Thyroid gland (tissue), 4 donors: Measurements from ENCODE around the gene CAP1. TPM values are rescaled to one million over a fixed set of nuclear protein-coding genes. Genes with fewer than 3 reads are reported as not detected.
"Not testable (repeated sequence)": the region's sequence is repeated elsewhere in the genome, so short reads cannot be mapped to it uniquely, and the experiment has no call there.

Experiments used
- DNase-seq, 2 donors: peaks; one replicate each; pipeline ENCODE4 v3.0.0-alpha.2; 2019
- H3K27ac ChIP-seq, 3 donors: fragments of 200-600 bp; sonication (generic); 1 replicate in 2 of 3; 2 replicates in 1 of 3; pipeline ENCODE4 v1.5.1; 2016 to 2019; ENCODE audit warnings: mild to moderate bottlenecking in 1 of 3, moderate library complexity in 1 of 3
- H3K27me3 ChIP-seq: fragments of 200-600 bp; sonication (generic); one replicate; pipeline ENCODE4 v1.5.1; 2019
- H3K36me3 ChIP-seq, 2 donors: fragments of 200-600 bp; sonication (generic); one replicate each; pipeline ENCODE4 v1.5.1; 2016 to 2019
- H3K4me1 ChIP-seq, 2 donors: fragments of 200-600 bp; sonication (generic); one replicate each; pipeline ENCODE4 v1.5.1; 2017 to 2019
- H3K4me3 ChIP-seq, 3 donors: fragments of 200-600 bp; sonication (generic); replicated peaks in 1 of 3; 1 replicate in 2 of 3; 2 replicates in 1 of 3; pipeline ENCODE4 v1.5.1; 2016; ENCODE audit warnings: mild to moderate bottlenecking in 1 of 3
- H3K9me3 ChIP-seq: fragments of 200-600 bp; sonication (generic); one replicate; pipeline ENCODE4 v1.5.1; 2017
- CTCF ChIP-seq, 6 experiments: fragments of 200-600 bp in 3 of 6; fragments of 450-650 bp in 3 of 6; sonication (generic) in 3 of 6; IDR thresholded peaks; one replicate each; pipeline ENCODE4 v1.5.1; 2016 to 2019; ENCODE audit warnings: antibody characterized with exemption in 6 of 6, mild to moderate bottlenecking in 2 of 6, inconsistent platforms in 1 of 6, moderate library complexity in 1 of 6
- POLR2A ChIP-seq, 2 donors: fragments of 450-650 bp; IDR thresholded peaks; one replicate each; pipeline ENCODE4 v1.6.1; 2017; ENCODE audit warnings: antibody characterized with exemption in 2 of 2, mild to moderate bottlenecking in 2 of 2, moderate library complexity in 1 of 2
- WGBS, 2 donors: methylation state at CpG; one replicate each; pipeline ENCODE4 v1.1.5; 2017; 5-methylcytosine and 5-hydroxymethylcytosine counted together
- intact Hi-C: fragments of 100-400 bp; cut with DNase I; formaldehyde crosslinking; loops from one replicate; pipeline ENCODE4 v1.15.1; 2023
- total RNA-seq, 4 donors: library from RNA; depleted of rRNA; stranded (reverse); fragments of >200 nt; gene quantifications; one replicate each; pipeline ENCODE4 v1.2.3, GENCODE V29; 2016

The CAP1 gene
- total RNA-seq, 4 donors from 2014 or later = 204 to 247 (median 227) TPM

GRCh38 chr1:40032240-40032891, 8.2 kb upstream of the CAP1 start:
- TF ChIP-seq CTCF (IDR thresholded peaks at IDR 0.05) = peak in 5 of 6 experiments; percentile 21 to 62 (median 54)
- TF ChIP-seq POLR2A (IDR thresholded peaks at IDR 0.05) = no peak
- DNase-seq = peak; percentile 40 to 48
- Histone ChIP-seq H3K9me3 (no peaks in the 10 kb centered on the region), H3K4me3 (no peak overlapping the region), H3K27me3 (no peaks in the 10 kb centered on the region), H3K36me3 (no peaks in the 10 kb centered on the region), H3K27ac (no peak overlapping the region), H3K4me1 (peaks cover 0 to 6% of the 10 kb centered on the region in 2 donors)
- WGBS, 2 donors = 40 to 42% methylated on average over 4 of the region's 4 CpGs
- intact Hi-C loops = no loop called here

- H3K9me3 ChIP-seq = no peaks in the 10 kb centered on the region
Measured at GRCh38 chr1:40034869-40035268, 5.7 kb upstream of the CAP1 start.

GRCh38 chr1:40036574-40036973, 4.0 kb upstream of the CAP1 start:
- no peaks in the 10 kb centered on the region for H3K9me3 ChIP-seq
- peaks cover 13 to 18% of the 10 kb centered on the region in 2 donors for H3K4me1 ChIP-seq
- H3K4me3 ChIP-seq = no peak overlapping the region
- peak overlapping the region in 1 of 3 donors; percentile 15 for H3K27ac ChIP-seq
- no peaks in the 10 kb centered on the region for H3K36me3 ChIP-seq
- WGBS, 2 donors = 47 to 59% methylated on average over 4 of the region's 4 CpGs
- H3K27me3 ChIP-seq = no peaks in the 10 kb centered on the region
- no peak for TF ChIP-seq CTCF (IDR thresholded peaks at IDR 0.05)
- TF ChIP-seq POLR2A (IDR thresholded peaks at IDR 0.05) = no peak
- intact Hi-C loops = no loop called here
- peak in 1 of 2 donors; percentile 14 for DNase-seq

More at GRCh38 chr1:40034869-40035268, 5.7 kb upstream of the CAP1 start:
- Histone ChIP-seq H3K27me3 (no peaks in the 10 kb centered on the region), H3K4me1 (peaks cover 7 to 14% of the 10 kb centered on the region in 2 donors), H3K27ac (no peak overlapping the region), H3K4me3 (no peak overlapping the region), H3K36me3 (no peaks in the 10 kb centered on the region)
- intact Hi-C loops = no loop called here
- WGBS, 2 donors = 59% methylated on average over 2 of the region's 2 CpGs
- DNase-seq = no peak
- TF ChIP-seq CTCF (IDR thresholded peaks at IDR 0.05) = no peak
- TF ChIP-seq POLR2A (IDR thresholded peaks at IDR 0.05) = no peak

- H3K27ac ChIP-seq, H3K36me3 ChIP-seq, intact Hi-C loops, H3K4me3 ChIP-seq, H3K9me3 ChIP-seq, DNase-seq, H3K27me3 ChIP-seq: not testable (repeated sequence)
- 85 to 86% methylated on average over 8 of the region's 8 CpGs for WGBS, 2 donors
- peaks cover 16 to 24% of the 10 kb centered on the region in 2 donors for H3K4me1 ChIP-seq
Measured at GRCh38 chr1:40037254-40037653, 3.3 kb upstream of the CAP1 start.

GRCh38 chr1:40038697-40039096, 1.8 kb upstream of the CAP1 start:
- no peak for TF ChIP-seq POLR2A (IDR thresholded peaks at IDR 0.05)
- TF ChIP-seq CTCF (IDR thresholded peaks at IDR 0.05) = no peak
- intact Hi-C loops = no loop called here
- no peaks in the 10 kb centered on the region for H3K36me3 ChIP-seq

More at GRCh38 chr1:40038697-40039096, 1.8 kb upstream of the CAP1 start:
- Histone ChIP-seq H3K9me3 (no peaks in the 10 kb centered on the region), H3K4me1 (peaks cover 16 to 36% of the 10 kb centered on the region in 2 donors), H3K4me3 (no peak overlapping the region), H3K27ac (peak overlapping the region; percentile 96 to 99 (median 99)), H3K27me3 (no peaks in the 10 kb centered on the region)
- WGBS, 2 donors = 64 to 69% methylated on average over 3 of the region's 3 CpGs
- DNase-seq = no peak
